Lung (tissue), 12 donors: Measurements from ENCODE around the gene PRPF6. TPM values are rescaled to one million over a fixed set of nuclear protein-coding genes. Genes with fewer than 3 reads are reported as not detected.

ENCODE experiments used
- ATAC-seq: fragments of 200-7000 bp; cut with Tn5 transposase; one replicate; pipeline ENCODE4 v1.9.1; 2020; ENCODE audit warnings: moderate number of reproducible peaks; ENCODE audit not compliant: insufficient read depth, low FRiP score
- DNase-seq, 3 donors: peaks; one replicate each; pipeline ENCODE4 v3.0.0-alpha.2; 2013 to 2017
- H3K27ac ChIP-seq, 2 donors: one replicate each; pipeline ENCODE4 v1.5.1; 2013; ENCODE audit warnings: mild to moderate bottlenecking in 2 of 2, moderate library complexity in 2 of 2, control low read depth in 1 of 2, inconsistent platforms in 1 of 2, low read depth in 1 of 2, low read length in 1 of 2
- H3K27me3 ChIP-seq, 3 donors: one replicate each; pipeline ENCODE4 v1.5.1; 2013; ENCODE audit warnings: low read length in 2 of 3; ENCODE audit not compliant: control insufficient read depth in 3 of 3, insufficient read depth in 3 of 3
- H3K36me3 ChIP-seq, 4 donors: one replicate each; pipeline ENCODE4 v1.5.1; 2013; ENCODE audit warnings: low read length in 4 of 4, mild to moderate bottlenecking in 1 of 4, moderate library complexity in 1 of 4; ENCODE audit not compliant: control insufficient read depth in 4 of 4, insufficient read depth in 4 of 4
- H3K4me1 ChIP-seq, 5 donors: one replicate each; pipeline ENCODE4 v1.5.1; 2013; ENCODE audit warnings: low read length in 5 of 5, mild to moderate bottlenecking in 2 of 5, moderate library complexity in 1 of 5; ENCODE audit not compliant: control insufficient read depth in 5 of 5, insufficient read depth in 5 of 5
- H3K4me3 ChIP-seq: one replicate; pipeline ENCODE4 v1.5.1; 2013; ENCODE audit warnings: mild to moderate bottlenecking, control low read depth, moderate library complexity
- H3K9ac ChIP-seq, 2 donors: one replicate each; pipeline ENCODE4 v1.5.1; 2013; ENCODE audit warnings: low read length in 2 of 2, control low read depth in 1 of 2; ENCODE audit not compliant: insufficient read depth in 1 of 2
- H3K9me3 ChIP-seq, 4 donors: one replicate each; pipeline ENCODE4 v1.5.1; 2013; ENCODE audit warnings: low read length in 3 of 4, mild to moderate bottlenecking in 1 of 4, moderate library complexity in 1 of 4; ENCODE audit not compliant: control insufficient read depth in 4 of 4, insufficient read depth in 3 of 4
- WGBS, 2 donors: extraction: QIAGEN DNeasy Blood & Tissue Kit; methylation state at CpG; one replicate each; pipeline ENCODE4 v1.1.7; 2013; 5-methylcytosine and 5-hydroxymethylcytosine counted together
- polyA plus RNA-seq, 2 donors: library from polyadenylated mRNA; stranded (reverse); fragments of 200-250 nt; gene quantifications; one replicate each; pipeline ENCODE4 v1.2.1, GENCODE V29; 2013
- total RNA-seq, 2 donors: library from RNA; depleted of rRNA in 1 of 2; stranded (reverse); fragments of >200 nt in 1 of 2; gene quantifications; one replicate each; pipeline ENCODE4 v1.2.1, GENCODE V29; 2014 to 2021
- TF ChIP-seq, protein P1 (sequence below): IDR thresholded peaks from 2 replicates; pipeline ENCODE4 v1.5.1; 2012; ENCODE audit warnings: mild to moderate bottlenecking; ENCODE audit errors: control extremely low read depth, extremely low read depth
- donor health status: control.
- donor health status: control.
- donor health status: Bipolar disorder and iron deficiency.
- donor health status: healthy.
- donor health status: DM: yes; HTN: yes; CAD: no.

The PRPF6 gene
- total and polyA plus RNA-seq, 4 donors, result 43.6 to 65.0 (median 54.2) TPM

DNA sequence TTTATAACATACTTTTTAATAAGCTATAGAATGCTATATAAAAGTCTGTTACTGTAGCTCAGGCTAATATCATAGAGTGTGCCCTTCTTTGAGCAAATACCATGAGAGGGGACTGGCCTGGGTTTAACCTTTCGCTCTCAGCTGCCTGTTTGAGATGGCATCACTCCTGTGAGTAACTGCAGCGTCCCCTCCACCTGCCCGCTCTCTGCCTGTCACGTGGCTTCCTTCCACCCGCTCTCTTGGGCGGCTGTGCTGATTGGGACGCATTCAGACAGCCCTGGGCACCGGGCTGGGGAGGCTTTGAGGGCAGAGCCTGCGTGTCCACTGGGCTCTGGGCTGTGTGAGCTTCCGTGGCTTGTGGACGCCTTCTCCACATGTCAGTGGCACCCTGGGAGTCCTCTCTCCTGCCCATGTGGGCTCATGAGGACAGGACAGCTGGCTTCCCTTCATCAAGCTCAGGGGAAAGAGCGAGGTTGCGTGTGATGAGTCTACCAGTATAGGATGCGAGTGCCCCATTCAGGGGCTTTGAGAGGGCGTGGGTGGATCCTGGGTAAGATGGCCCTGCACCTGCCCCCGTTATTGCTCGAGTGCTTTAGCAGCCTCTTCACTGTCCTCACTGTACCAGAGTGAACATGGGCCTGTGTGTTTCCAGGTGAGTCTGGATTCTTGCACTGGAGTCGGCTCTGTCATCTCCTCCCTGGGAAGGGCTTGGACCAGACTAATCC, 44.3 kb downstream of the PRPF6 start:
- WGBS, 2 donors, result 94 to 96% methylated on average over 18 of the region's 18 CpGs
- no peak for DNase-seq
- H3K36me3 ChIP-seq, result peaks cover 28 to 77% (median 42%) of the 10 kb centered on the region in 4 donors
- no peak for ATAC-seq
- no peaks in the 10 kb centered on the region for H3K27me3 ChIP-seq
- no peak overlapping the region for H3K9ac ChIP-seq
- no peak overlapping the region for H3K27ac ChIP-seq
- H3K4me3 ChIP-seq, result no peak overlapping the region
- peaks cover 0 to 2% (median 0%) of the 10 kb centered on the region in 4 donors for H3K9me3 ChIP-seq
- TF ChIP-seq, protein P1, sequence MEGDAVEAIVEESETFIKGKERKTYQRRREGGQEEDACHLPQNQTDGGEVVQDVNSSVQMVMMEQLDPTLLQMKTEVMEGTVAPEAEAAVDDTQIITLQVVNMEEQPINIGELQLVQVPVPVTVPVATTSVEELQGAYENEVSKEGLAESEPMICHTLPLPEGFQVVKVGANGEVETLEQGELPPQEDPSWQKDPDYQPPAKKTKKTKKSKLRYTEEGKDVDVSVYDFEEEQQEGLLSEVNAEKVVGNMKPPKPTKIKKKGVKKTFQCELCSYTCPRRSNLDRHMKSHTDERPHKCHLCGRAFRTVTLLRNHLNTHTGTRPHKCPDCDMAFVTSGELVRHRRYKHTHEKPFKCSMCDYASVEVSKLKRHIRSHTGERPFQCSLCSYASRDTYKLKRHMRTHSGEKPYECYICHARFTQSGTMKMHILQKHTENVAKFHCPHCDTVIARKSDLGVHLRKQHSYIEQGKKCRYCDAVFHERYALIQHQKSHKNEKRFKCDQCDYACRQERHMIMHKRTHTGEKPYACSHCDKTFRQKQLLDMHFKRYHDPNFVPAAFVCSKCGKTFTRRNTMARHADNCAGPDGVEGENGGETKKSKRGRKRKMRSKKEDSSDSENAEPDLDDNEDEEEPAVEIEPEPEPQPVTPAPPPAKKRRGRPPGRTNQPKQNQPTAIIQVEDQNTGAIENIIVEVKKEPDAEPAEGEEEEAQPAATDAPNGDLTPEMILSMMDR, result no peak
- H3K4me1 ChIP-seq, result no peaks in the 10 kb centered on the region

DNA sequence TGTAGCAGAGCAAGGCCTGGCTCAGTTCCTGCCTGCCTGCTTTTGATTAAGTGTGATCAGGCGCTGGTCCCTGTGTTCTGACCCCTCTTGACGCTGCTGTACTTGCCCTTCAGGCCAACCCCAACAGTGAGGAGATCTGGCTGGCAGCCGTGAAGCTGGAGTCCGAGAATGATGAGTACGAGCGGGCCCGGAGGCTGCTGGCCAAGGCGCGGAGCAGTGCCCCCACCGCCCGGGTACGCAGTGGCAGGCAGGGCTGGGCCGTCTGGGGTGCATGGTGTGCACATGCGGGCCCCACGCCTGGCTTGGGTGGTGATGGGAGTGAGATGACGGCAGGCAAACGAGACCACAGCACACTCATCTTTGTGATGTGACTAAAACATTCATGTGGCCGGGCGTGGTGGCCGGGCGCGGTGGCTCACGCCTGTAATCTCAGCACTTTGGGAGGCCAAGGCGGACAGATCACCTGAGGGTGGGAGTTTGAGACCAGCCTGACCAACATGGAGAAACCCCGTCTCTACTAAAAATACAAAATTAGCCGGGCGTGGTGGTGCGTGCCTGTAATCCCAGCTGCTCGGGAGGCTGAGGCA, 45.0 kb downstream of the PRPF6 start:
- Histone ChIP-seq H3K4me1 (no peaks in the 10 kb centered on the region), H3K9me3 (peaks cover 0 to 2% (median 0%) of the 10 kb centered on the region in 4 donors), H3K9ac (no peak overlapping the region), H3K27ac (no peak overlapping the region), H3K27me3 (no peaks in the 10 kb centered on the region), H3K36me3 (peaks cover 33 to 80% (median 44%) of the 10 kb centered on the region in 4 donors), H3K4me3 (no peak overlapping the region)
- no peak for DNase-seq
- TF ChIP-seq, protein P1, result no peak
- no peak for ATAC-seq
- 95 to 96% methylated on average over 29 of the region's 29 CpGs for WGBS, 2 donors

DNA sequence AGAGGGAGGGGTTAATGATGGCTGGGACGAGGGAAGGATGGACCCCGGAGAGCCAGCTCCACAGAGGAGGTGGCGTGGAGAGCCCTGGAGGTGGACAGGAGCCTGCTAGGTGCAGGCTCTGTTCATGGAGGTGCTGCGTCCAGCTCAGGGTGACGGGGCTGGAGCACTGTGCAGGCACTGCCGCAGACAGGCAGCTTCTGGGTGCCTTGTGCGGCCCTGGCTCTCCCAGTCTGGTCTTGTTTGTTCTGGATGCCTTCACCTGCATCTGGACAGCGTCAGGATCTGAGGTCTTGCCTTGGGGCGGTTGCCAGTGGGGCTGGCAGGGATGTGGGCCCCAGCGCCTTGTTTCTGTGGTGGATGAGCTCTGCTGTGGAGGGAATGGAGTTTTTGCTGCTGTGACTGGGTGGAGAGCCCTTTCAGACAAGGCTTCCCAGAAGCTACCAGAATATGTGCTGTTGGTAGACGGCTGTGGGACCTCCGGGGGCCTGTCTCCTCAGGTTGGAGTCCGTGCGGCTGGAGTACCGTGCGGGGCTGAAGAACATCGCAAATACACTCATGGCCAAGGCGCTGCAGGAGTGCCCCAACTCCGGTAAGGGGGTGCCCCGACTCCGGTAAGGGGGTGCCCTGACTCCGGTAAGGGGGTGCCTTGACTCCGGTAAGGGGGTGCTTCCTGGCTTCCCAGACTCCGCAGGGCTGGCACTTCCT, 47.2 kb downstream of the PRPF6 start:
- 95 to 96% methylated on average over 24 of the region's 24 CpGs for WGBS, 2 donors
- H3K36me3 ChIP-seq, result peaks cover 29 to 84% (median 44%) of the 10 kb centered on the region in 4 donors
- DNase-seq (no peak), ATAC-seq (no peak)
- no peak overlapping the region for H3K4me3 ChIP-seq
- no peaks in the 10 kb centered on the region for H3K4me1 ChIP-seq
- no peak overlapping the region for H3K9ac ChIP-seq
- no peaks in the 10 kb centered on the region for H3K27me3 ChIP-seq
- no peaks in the 10 kb centered on the region for H3K9me3 ChIP-seq
- no peak overlapping the region for H3K27ac ChIP-seq
- TF ChIP-seq, protein P1, result no peak
